ENCODE data around the gene GBP7.
"Not testable (repeated sequence)": the region's sequence is repeated elsewhere in the genome, so short reads cannot be mapped to it uniquely, and the experiment has no call there.

Gene GBP7

GRCh38 chr1:89175601-89176256 lies at the start of gene GBP7:
GBP7 (minus strand) TSS chr1:89176003; CDS start chr1:89171935, 4,068 bp downstream.
- DNase-seq = no peak

- no peak for DNase-seq
Measured at GRCh38 chr1:89221341-89221740, 45.5 kb upstream of the GBP7 start.

DNA sequence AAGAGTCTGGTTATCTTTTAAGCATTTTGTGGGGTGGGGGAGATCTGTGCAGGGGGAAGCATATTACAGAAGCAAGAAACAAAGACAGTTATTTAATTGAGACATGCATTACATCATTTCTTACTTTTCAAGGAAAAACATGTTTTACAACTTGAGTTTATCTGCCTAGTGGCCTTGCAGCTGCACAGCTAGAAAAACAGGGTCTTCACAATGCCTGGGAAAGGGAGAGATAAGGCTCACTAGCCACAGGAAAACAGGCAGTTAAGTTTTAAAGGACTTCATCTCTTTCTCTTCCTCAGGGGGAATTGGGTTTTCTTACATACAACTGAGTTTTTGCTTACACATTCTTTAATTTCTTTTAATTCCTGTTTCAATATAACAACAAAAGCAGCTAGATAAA lies 44.0 kb upstream of the GBP7 start:
- not testable (repeated sequence) for DNase-seq

- not testable (repeated sequence) for DNase-seq
Measured at GRCh38 chr1:89218941-89219340, 43.1 kb upstream of the GBP7 start.

- no peak for DNase-seq
Measured at GRCh38 chr1:89213347-89213746, 37.5 kb upstream of the GBP7 start.

DNA sequence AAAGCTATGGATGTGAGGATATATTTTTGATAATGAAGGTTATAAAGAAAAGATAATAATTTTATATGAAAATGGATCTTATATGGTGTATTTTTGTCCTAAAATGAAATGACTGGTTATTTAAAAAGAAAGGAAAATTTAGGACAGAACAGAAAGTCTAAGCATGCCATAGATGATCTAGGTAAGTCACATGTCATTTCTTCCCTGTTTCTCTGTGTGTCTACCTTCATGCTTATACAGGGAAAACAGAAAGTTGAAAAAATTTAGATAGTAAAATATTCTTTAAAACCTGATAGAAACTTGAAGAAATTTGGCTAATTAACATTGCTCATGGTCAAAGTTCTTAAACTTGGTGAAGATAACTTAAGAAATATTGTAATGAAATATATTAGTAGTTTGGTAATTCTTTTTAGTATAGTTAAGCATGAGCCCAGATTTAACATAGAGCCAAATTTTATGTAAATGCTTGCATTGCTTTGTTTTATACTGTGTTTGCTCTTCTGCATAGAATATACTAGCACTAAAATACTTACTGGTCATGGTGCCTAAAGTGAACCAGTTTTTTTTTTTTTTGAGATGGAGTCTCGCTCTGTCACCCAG lies 35.3 kb upstream of the GBP7 start:
- no peak for DNase-seq

DNA sequence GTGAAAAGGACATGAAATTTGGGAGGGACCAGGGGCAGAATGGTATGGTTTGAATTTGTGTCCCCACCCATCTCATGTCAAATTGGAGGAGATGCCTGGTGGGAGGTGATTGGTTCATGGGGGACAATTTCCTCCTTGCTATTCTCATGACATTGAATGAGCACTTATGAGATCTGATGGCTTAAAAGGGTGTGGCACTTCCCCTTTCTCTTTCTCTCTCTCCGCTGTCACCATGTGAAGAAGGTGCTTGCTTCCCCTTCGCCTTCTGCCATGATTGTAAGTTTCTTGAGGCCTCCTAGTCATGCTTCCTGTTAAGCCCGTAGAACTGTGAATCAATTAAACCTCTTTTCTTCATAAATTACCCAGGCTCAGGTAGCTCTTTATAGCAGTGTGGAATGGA lies 30.6 kb upstream of the GBP7 start:
- DNase-seq = no peak

GRCh38 chr1:89203166-89203565 lies 27.4 kb upstream of the GBP7 start:
- no peak for DNase-seq

DNA sequence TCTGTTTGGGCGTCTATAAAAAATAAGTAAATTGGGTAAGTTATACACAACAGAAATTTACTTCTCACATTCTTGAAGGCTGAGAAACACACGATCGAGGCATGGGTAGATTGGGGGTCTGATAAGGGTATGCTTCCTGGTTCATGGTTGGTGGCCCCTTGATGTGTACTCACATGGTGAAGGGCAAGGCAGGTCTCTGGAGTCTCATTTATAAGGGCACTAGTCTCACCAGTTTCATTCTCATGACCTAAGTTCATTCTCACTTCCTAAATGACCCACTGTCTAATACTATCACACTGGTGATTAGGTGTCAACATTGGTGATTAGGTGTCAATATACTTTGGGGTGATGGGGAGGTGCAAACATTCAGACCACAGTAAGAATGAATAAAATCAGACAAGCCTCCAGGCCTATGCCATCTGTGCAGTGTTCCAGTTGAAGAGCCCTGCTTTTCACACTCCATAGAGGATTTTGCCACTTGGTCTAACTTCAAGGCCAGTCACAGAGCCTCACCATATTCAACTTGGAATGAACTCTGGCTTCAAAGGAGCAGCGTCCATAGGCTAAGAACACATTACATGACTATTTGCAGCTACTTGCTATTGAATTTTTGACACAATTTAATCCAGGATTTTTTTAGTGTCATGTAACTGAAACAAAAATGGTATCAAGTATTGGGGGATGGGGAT lies 25.4 kb upstream of the GBP7 start:
- DNase-seq = no peak

DNA sequence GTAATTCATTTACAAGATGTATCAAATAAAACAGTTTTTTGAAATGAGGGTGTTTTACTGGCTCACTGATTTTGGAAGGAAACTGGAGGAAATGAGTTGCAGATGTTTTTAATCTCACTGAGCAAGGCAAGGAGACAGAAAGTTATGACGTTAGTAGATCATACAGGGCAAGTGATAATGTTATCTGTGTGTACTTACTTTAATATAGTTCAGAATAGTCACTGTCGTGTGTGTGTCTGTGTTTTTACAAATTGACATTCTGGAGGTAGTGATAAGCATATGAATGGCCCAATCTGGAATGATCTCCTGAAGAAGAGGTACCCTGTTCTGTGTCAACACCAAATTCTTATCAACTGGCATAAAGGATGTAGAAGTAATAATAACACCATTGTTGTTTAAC lies 24.9 kb upstream of the GBP7 start:
- no peak for DNase-seq

- DNase-seq = no peak
Measured at GRCh38 chr1:89199525-89200031, 23.8 kb upstream of the GBP7 start.

DNA sequence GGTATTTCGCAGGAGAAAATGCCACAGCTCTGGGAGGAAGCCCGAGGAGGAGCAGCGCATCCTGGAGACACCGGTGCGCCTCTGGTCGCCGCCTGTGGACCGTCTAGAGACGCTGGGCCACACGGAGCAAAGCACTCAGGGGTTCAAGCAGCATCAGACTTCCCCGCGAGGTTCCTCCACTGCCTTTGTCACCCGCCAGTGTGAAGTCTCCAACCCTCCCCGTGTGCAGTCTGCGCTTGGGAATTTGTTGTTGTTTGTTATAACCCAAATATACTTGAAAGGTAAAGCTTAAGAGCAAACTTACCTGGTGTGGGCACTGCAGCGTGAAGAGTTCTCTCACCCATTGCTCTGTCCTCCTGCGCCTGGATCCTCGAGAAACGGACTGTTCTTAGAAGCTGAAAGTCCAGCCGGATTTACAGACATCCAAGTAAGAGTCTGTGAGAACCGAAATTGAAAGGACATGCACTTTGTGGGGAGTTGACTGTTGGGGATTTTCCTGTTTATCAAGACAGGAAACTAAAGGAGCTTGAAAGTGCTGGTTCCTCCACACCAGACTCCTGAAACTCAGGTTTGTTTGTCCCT lies 22.8 kb upstream of the GBP7 start, which contains the start of gene GBP4:
TSS of gene GBP4 (minus strand) at position 452 of the 582 bp plus-strand sequence. CDS start at position 344, 108 bp downstream.
- DNase-seq = no peak

DNA sequence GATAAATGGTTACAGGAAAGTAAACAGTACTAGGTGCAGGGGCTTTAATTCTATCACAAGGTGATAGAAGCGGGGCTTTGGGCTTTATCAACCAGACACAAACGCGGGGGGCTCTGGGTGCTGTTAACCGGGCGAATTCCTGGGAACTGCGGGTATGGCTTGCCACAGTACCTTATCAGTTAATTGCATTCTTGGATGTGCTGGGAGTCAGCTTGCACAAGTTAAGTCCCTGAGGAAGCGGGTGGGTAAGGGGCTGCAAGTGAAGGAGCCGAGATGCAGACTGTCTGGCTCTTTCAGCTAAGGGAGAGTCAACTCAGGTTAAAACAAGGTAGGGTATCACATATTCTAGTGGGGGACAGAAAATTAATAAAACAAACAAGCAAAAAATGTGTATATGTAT lies 22.3 kb upstream of the GBP7 start:
- no peak for DNase-seq

DNA sequence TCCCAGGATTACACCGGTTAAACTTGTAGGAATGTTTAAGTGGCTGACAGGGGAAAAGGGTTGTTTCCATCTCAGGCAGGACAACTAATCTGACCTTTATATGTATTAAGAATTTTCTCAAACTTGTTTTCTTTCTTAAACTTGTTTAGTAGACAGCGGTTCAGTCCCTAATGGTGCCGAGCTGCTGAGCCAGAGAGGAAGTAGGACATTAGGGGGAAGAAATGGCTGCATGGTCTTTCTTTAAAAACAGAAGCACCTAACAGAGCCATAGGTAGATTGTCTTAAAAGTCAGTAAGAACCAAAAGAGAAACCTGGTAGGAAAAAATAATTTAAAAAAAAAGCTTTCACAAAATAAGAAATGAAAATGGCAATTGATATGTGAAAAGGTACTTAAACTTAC lies 19.7 kb upstream of the GBP7 start:
- DNase-seq = no peak

DNA sequence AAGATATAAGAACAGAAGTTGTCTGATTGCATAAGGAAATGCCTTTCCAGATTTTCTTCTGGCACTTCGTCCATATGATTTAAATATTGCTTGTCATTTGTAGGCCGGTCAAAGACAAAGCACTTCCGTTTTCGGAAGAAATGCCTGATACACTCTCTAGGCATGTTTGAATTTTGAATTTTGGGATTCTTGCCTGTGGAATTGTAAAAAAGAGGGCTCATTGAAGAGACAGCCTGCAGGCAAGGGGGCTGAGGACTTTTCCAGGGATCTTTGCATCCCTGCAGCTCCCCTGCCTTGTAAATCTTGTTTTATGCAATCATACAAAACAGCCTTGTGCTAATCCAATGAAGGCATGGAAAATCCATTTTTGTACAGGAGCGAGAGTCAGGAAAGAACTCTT lies 15.5 kb upstream of the GBP7 start:
- no peak for DNase-seq

DNA sequence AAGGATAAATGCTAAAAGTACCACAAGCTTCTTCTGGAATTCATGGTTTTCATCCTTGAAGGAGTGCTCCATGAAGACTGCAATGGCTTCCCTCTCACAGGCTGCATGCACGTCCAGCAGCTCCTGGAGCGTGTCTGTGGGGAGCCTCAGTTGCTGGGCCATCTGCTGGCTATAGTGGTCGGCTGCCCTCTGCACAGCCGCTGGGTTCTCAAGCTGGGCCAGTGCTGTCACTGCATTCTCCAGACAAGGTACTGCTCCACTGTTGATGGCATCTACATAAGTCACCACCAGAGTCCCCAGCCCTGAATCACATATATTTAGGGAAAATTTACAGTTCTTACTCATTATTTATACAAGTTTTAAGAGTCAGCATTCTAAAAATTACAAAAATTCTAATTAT lies 14.2 kb upstream of the GBP7 start:
- DNase-seq = no peak

- DNase-seq = no peak
Measured at GRCh38 chr1:89179343-89179742, 3.5 kb upstream of the GBP7 start.

DNA sequence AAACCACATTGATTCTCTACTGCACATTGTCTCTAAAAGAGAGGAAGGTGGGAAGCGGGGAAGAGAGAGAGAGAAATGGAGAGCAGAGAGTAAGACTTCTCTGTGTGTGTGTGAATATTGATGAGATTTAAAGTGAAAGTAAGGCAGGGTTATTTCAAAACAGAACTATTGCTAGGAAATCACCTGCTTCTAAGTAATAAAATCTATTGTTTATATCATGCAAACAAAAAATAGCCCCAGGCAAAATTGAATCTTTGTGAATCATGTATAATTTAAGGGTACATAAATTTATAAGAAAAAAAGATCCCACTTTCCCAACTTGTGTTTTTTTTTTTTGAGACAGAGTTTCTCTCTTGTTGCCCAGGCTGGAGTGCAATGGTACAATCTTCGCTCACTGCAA lies 1.2 kb upstream of the GBP7 start:
- DNase-seq = no peak

DNA sequence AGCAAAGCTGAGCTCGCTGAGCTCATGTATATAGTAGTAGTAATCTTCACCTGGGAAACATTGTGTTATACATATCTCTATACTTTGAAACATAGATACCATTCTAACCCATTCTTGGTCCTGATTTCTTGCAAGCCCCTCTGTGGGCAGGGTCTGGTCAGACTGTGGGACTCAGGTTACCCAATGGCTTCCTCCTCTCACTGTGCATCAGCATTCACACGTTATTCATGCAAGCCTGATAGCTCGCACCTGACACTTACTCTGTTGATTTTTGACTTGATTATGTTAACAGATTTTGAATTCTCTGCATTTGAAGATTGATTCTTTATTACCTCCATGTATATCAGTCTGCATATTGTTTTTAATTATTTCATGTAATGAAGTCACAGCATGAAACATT lies 1.3 kb downstream of the GBP7 start:
- no peak for DNase-seq

DNA sequence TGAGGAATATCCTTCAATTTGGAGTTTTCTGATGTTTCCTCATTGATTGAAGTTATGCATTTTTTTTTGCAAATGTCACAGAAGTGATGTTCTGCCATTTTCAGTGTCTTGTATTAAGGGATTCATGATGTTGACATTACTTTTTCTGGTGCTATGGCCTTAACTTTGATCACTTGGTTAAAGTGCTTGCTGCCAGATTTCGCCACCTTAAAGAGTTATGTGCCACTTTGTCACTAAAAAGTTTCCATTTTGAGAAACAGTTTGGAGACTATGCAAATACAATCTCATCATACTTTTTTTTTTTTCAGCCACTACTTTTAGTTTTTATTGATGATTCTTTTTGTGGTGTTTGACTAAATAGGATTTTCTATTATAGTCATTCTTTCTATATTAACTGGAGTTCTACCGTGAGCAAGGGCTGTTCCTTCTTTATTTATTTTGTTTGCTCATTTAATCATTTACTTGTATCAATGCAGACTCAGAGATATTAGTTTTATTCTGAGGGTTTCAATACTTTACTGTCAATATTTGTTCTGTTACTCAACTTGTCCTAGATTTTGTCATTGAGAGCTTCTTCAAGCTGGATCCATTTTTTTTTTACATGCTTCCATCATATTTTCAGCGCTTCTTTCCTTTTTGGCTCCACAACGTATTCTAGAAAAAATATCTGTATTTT lies 3.2 kb downstream of the GBP7 start:
- no peak for DNase-seq

- DNase-seq = no peak
Measured at GRCh38 chr1:89171067-89171438, 4.8 kb downstream of the GBP7 start.

DNA sequence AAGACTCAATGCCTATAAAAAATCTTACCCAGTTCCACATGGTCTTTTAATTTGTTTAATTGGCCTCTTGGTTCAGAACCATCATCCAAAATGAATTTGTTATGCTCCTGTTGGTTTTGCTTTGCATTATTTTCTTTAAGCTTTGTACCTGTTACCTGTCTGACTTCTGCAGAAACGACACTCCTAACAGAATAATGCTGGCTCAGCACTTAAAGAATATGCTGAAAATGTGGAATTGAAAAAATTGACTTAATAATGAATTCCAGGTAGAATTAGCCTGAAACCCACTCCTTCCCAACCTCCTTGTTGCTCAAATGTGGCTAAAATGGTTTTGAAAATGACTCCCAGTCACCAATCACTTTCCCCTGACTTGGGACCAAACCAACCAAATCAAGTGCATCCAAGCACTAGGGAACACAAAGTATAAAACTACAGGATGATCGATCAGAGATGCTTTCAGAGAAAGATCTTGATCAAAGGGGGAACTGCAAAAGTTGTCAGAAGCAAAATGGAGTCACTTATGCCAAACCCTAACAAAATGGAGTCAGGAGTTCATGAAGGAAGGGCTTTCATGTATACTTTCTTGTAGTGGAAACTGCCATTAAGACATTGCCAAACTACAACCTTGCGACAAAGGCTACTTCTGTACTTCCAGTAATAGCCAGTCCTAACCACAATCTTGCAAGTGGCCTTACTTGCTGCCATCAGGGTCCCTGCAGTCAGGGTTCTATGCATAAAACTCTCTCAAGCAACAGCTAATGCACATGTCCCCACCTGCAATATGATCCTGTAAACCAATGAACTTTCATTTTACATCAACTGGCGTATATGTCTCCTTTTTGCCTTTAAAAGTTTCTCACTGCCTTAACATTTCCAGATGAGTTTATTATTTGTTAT lies 5.4 kb downstream of the GBP7 start:
- DNase-seq = no peak

Measured in NCI-H1105 treated with DMSO at 0.1 percent for 48 hours (cell line).